BJ (cell line): ENCODE results near the gene CETP. TPM values are rescaled to one million over a fixed set of nuclear protein-coding genes. Genes with fewer than 3 reads are reported as not detected.

ENCODE experiments used
- CTCF ChIA-PET: fragments of 350-600 bp; formaldehyde crosslinking; extraction: SDS; loops from one replicate; lab custom pipeline; 2021; ENCODE audit warnings: antibody characterized with exemption, inconsistent platforms; lab: Yijun Ruan, JAX
- POLR2A ChIA-PET: fragments of 300-600 bp; sonication (Branson Sonifier 250); formaldehyde crosslinking; extraction: SDS; loops from one replicate; lab custom pipeline; 2021; ENCODE audit warnings: antibody characterized with exemption; lab: Charles Lee
- DNase-seq: peaks from one replicate; pipeline ENCODE4 v3.0.0-alpha.2; 2011; ENCODE audit warnings: low read depth
- H3K27me3 ChIP-seq: 2 replicates; pipeline ENCODE4 v1.6.0; 2011; ENCODE audit warnings: low read length; ENCODE audit not compliant: control insufficient read depth, insufficient read depth
- H3K36me3 ChIP-seq: 2 replicates; pipeline ENCODE4 v1.5.1; 2011; ENCODE audit warnings: low read length; ENCODE audit not compliant: control insufficient read depth, insufficient read depth
- H3K4me3 ChIP-seq: 2 replicates; pipeline ENCODE4 v1.5.1; 2011; ENCODE audit warnings: low read depth, mild to moderate bottlenecking, control low read depth, low read length
- polyA plus RNA-seq: library from polyadenylated mRNA; depleted of rRNA; stranded (reverse); fragments of >200 nt; gene quantifications from 2 replicates; pipeline ENCODE4 v1.2.3, GENCODE V29; 2011
- TF ChIP-seq, protein P1 (sequence below): IDR thresholded peaks from 2 replicates; pipeline ENCODE4 v1.5.1; 2011; ENCODE audit warnings: low read depth, mild to moderate bottlenecking, control low read depth, inconsistent platforms, low read length, moderate library complexity; ENCODE audit not compliant: insufficient read depth

Gene CETP
- polyA plus RNA-seq, 1 experiment, result 0.07 TPM

DNA sequence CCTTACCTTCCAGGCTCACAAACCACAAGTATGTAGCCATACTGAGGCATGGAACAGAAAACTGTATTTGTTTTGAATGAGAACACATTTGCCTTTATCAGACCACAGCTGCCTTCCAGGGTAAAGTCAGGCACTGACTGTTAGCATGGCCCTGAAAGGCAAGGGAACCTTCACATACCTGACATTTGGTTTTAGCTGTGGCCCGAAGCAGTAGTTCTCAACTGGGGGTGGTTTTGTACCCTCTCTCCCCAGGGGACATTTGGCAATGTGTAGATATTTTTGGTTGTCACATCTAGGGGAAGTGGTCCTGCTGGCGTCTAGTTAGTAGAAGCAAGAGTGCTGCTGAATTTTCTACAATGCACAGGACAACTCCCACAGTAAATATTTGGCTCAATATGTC is 20.7 kb upstream of the CETP start:
- peaks cover 46% of the 10 kb centered on the region for H3K36me3 ChIP-seq
- CTCF ChIA-PET, result interaction anchor here (1.0 to 2.2 kb wide), 7 partner anchors 10 to 148 kb away, joined by 3 to 6 read pairs (median 4); no protein-coding TSS in a partner anchor
- no peaks in the 10 kb centered on the region for H3K27me3 ChIP-seq
- POLR2A ChIA-PET, result no interaction called here
- TF ChIP-seq, protein P1, sequence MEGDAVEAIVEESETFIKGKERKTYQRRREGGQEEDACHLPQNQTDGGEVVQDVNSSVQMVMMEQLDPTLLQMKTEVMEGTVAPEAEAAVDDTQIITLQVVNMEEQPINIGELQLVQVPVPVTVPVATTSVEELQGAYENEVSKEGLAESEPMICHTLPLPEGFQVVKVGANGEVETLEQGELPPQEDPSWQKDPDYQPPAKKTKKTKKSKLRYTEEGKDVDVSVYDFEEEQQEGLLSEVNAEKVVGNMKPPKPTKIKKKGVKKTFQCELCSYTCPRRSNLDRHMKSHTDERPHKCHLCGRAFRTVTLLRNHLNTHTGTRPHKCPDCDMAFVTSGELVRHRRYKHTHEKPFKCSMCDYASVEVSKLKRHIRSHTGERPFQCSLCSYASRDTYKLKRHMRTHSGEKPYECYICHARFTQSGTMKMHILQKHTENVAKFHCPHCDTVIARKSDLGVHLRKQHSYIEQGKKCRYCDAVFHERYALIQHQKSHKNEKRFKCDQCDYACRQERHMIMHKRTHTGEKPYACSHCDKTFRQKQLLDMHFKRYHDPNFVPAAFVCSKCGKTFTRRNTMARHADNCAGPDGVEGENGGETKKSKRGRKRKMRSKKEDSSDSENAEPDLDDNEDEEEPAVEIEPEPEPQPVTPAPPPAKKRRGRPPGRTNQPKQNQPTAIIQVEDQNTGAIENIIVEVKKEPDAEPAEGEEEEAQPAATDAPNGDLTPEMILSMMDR, result no peak
- no peak overlapping the region for H3K4me3 ChIP-seq
- DNase-seq, result no peak

- H3K4me3 ChIP-seq, result no peak overlapping the region
- CTCF ChIA-PET, result interaction anchor here (0.8 to 2.2 kb wide), 8 partner anchors 9 to 149 kb away, joined by 3 to 6 read pairs (median 4); no protein-coding TSS in a partner anchor
- POLR2A ChIA-PET, result no interaction called here
- H3K36me3 ChIP-seq, result peaks cover 43% of the 10 kb centered on the region
- no peaks in the 10 kb centered on the region for H3K27me3 ChIP-seq
- no peak for DNase-seq
- TF ChIP-seq, protein P1, result no peak
Measured at GRCh38 chr16:56941856-56942331, 19.9 kb upstream of the CETP start.

GRCh38 chr16:56943761-56944375 is 17.9 kb upstream of the CETP start:
- Histone ChIP-seq H3K4me3 (no peak overlapping the region), H3K36me3 (peaks cover 33% of the 10 kb centered on the region), H3K27me3 (no peaks in the 10 kb centered on the region)
- TF ChIP-seq, protein P1, result no peak
- DNase-seq, result no peak
- POLR2A ChIA-PET, result interaction anchor here (0.5 kb wide), 1 partner anchor 12 kb away, joined by 3 read pairs; the partner anchor contains the start of gene HERPUD1
- CTCF ChIA-PET, result interaction anchor here (0.8 to 2.2 kb wide), 4 partner anchors 10 to 149 kb away, joined by 3 to 7 read pairs (median 3); no protein-coding TSS in a partner anchor

- POLR2A ChIA-PET, result no interaction called here
- CTCF ChIA-PET, result interaction anchor here (1.2 to 2.2 kb wide), 4 partner anchors 12 to 152 kb away, joined by 3 to 7 read pairs (median 4); no protein-coding TSS in a partner anchor
- Histone ChIP-seq H3K27me3 (no peaks in the 10 kb centered on the region), H3K4me3 (no peak overlapping the region), H3K36me3 (peaks cover 25% of the 10 kb centered on the region)
- TF ChIP-seq, protein P1, result no peak
- DNase-seq, result no peak
Measured at GRCh38 chr16:56944954-56945839, 16.6 kb upstream of the CETP start.
